AG04449 (cell line): ENCODE measurements around the gene ARID2.

ENCODE experiments used
- CTCF ChIA-PET: fragments of 350-600 bp; formaldehyde crosslinking; extraction: SDS; loops from one replicate; lab custom pipeline; 2021; ENCODE audit warnings: antibody characterized with exemption; lab: Yijun Ruan, JAX
- POLR2A ChIA-PET: fragments of 400-600, 350-600 bp; formaldehyde crosslinking; extraction: SDS; loops from one replicate; lab custom pipeline; 2020; ENCODE audit warnings: antibody characterized with exemption, inconsistent platforms; lab: Yijun Ruan, JAX
- DNase-seq: peaks from one replicate; pipeline ENCODE4 v3.0.0-alpha.2; 2010; ENCODE audit warnings: low read depth, low spot score
- H3K4me3 ChIP-seq: 2 replicates; pipeline ENCODE4 v1.5.1; 2011; ENCODE audit warnings: low read depth, mild to moderate bottlenecking, control low read depth, low read length
- TF ChIP-seq, protein P1 (sequence below): IDR thresholded peaks from one replicate; pipeline ENCODE4 v1.5.1; 2011; ENCODE audit warnings: mild to moderate bottlenecking, moderate library complexity, low read length, control low read depth, inconsistent platforms; ENCODE audit not compliant: insufficient read depth; ENCODE audit errors: missing control alignments

ARID2 gene

DNA sequence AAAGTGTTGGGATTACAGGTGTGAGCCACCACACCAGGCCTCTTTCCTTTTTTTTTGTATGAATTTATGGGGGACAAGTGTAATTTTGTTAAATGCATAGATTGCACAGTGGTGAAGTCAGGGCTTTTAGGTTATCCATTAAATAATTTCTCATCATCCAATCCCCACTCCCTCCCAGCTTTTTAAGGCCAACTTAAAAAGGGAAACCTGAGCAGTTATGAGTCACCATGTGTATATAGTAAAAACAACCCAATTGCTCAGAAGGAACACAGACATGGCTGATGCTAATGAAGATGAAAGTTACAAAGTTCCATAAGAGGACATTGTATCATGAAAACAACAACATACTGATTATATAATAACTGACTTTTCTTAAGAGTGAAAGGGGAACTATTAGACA lies 25.6 kb upstream of the ARID2 start:
- TF ChIP-seq, protein P1, sequence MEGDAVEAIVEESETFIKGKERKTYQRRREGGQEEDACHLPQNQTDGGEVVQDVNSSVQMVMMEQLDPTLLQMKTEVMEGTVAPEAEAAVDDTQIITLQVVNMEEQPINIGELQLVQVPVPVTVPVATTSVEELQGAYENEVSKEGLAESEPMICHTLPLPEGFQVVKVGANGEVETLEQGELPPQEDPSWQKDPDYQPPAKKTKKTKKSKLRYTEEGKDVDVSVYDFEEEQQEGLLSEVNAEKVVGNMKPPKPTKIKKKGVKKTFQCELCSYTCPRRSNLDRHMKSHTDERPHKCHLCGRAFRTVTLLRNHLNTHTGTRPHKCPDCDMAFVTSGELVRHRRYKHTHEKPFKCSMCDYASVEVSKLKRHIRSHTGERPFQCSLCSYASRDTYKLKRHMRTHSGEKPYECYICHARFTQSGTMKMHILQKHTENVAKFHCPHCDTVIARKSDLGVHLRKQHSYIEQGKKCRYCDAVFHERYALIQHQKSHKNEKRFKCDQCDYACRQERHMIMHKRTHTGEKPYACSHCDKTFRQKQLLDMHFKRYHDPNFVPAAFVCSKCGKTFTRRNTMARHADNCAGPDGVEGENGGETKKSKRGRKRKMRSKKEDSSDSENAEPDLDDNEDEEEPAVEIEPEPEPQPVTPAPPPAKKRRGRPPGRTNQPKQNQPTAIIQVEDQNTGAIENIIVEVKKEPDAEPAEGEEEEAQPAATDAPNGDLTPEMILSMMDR, result no peak
- DNase-seq, result no peak
- POLR2A ChIA-PET, result no interaction called here
- H3K4me3 ChIP-seq, result no peak overlapping the region
- CTCF ChIA-PET, result no interaction called here

GRCh38 chr12:45704968-45705367 lies 24.5 kb upstream of the ARID2 start:
- ChIA-PET POLR2A (no interaction called here), CTCF (interaction anchor here (1.1 kb wide), 1 partner anchor 20 kb away, joined by 3 read pairs; no protein-coding TSS in a partner anchor)
- no peak for DNase-seq

GRCh38 chr12:45705404-45705803 lies 24.1 kb upstream of the ARID2 start:
- no peak for DNase-seq
- no peak overlapping the region for H3K4me3 ChIP-seq
- TF ChIP-seq, protein P1, result no peak
- POLR2A ChIA-PET, result no interaction called here
- CTCF ChIA-PET, result interaction anchor here (1.0 to 1.1 kb wide), 2 partner anchors 20 to 21 kb away, joined by 3 read pairs; no protein-coding TSS in a partner anchor

More at GRCh38 chr12:45704968-45705367, 24.5 kb upstream of the ARID2 start:
- H3K4me3 ChIP-seq, result no peak overlapping the region
- TF ChIP-seq, protein P1, result no peak

DNA sequence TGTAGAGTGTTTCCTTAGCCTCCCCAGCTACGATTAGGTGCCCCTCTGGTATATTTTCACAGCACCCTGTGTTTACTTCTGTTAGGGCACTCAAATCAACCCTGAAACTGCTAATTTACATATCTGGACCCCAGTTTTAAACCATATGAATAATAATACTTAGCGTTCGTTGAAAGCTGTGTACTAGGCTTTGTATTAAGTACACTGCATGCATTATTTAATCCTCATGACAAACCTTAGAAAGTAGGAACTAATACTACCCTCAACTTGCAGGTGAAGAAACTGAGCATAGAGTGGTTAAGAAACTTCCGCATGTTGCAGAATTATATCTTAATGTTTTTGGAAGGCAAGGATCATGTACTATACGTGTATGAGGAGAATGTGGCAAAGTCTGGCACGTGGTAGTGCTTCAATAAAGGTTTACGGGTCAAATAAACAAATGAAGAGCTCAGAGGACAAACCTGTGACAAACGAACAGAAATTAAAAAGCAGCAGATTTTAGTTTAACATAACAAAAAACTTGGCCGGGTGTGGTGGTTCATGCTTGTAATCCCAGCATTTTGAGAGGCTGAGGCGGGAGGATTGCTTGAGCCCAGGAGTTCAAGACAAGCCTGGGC lies 22.2 kb upstream of the ARID2 start:
- TF ChIP-seq, protein P1, result no peak
- CTCF ChIA-PET, result interaction anchor here (3.5 kb wide), 1 partner anchor 164 kb away, joined by 9 read pairs; no protein-coding TSS in a partner anchor

DNA sequence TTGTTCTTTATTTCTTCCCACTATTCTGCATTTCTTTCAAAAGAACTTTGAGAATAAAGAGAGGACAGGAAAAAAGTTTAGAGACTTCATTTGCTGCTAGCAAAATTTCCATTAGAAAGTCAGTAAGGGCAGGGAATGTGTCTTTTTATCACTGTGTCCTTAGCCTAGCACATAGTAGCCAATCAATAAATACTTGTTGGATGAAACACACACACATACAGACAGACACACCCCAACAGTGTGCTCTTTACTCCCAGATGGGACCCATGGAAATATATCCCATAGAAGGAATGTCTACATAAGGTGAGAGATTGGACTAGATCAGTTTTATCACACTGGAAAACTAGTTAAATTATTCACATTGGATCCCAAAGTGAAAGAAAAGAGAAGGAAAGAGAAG lies 21.1 kb upstream of the ARID2 start:
- CTCF ChIA-PET, result interaction anchor here (3.4 to 3.5 kb wide), 2 partner anchors 17 to 165 kb away, joined by 9 to 22 read pairs; no protein-coding TSS in a partner anchor
- POLR2A ChIA-PET, result no interaction called here
- no peak for DNase-seq
- TF ChIP-seq, protein P1, result no peak
- H3K4me3 ChIP-seq, result no peak overlapping the region

More for the DNA sequence above, 22.2 kb upstream of the ARID2 start:
- DNase-seq, result no peak
- no peak overlapping the region for H3K4me3 ChIP-seq
- POLR2A ChIA-PET, result interaction anchor here (0.5 kb wide), 1 partner anchor 473 kb away, joined by 4 read pairs; no protein-coding TSS in a partner anchor

DNA sequence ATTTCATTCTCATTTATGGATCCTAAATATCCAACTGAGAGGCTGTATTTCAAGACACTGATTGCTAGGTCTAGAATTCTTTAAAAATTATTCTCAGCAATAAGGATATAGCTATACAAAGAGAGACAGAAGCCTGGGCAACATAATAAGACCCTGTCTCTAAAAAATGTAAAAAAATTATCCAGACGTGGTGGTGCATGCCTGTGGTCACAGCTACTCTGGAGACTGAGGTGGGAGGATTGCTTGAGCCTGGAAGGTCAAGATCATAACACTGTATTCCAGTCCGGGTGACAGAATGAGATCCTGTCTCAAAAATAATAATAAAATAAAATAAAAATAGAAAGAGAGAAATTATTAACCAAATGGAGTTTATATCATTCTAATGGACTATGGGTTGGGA lies 20.6 kb upstream of the ARID2 start:
- H3K4me3 ChIP-seq, result no peak overlapping the region
- DNase-seq, result no peak
- ChIA-PET POLR2A (no interaction called here), CTCF (interaction anchor here (3.4 to 3.5 kb wide), 2 partner anchors 17 to 165 kb away, joined by 9 to 22 read pairs; no protein-coding TSS in a partner anchor)
- TF ChIP-seq, protein P1, result no peak
